ENCODE measurements around the gene PDILT. TPM values are rescaled to one million over a fixed set of nuclear protein-coding genes. Genes with fewer than 3 reads are reported as not detected.

PDILT gene
- total RNA-seq, 1 experiment from 2014 or later: not detected

GRCh38 chr16:20329392-20330138 is 75.0 kb downstream of the PDILT start:
- no TSS peak for BruUV-seq (replicated peaks)
- no peak overlapping the region for H2AFZ ChIP-seq
- H3K27me3 ChIP-seq (ENCODE audit: insufficient read depth, low read depth): peaks cover 8% of the 10 kb centered on the region; the same call in 1 of the 2 replicates
- no peaks in the 10 kb centered on the region for H3K36me3 ChIP-seq (ENCODE audit: low read depth)
- TF ChIP-seq EZH2 (IDR thresholded peaks at IDR 0.05; ENCODE audit: low read depth) (no peak), CTCF (conservative IDR thresholded peaks at IDR 0.05) (no peak)
- intact Hi-C loops (cut with micrococcal nuclease; ENCODE audit: unreplicated experiment): no loop called here
- H3K4me3 ChIP-seq: no peak overlapping the region
- no peaks in the 10 kb centered on the region for H4K20me1 ChIP-seq (ENCODE audit: insufficient read depth)
- no peaks in the 10 kb centered on the region for H3K9me2 ChIP-seq (ENCODE audit: insufficient read depth)
- no peaks in the 10 kb centered on the region for H3F3A ChIP-seq (ENCODE audit: insufficient read depth, low read depth)
- H3K9me3 ChIP-seq (ENCODE audit: insufficient read depth, low read depth): no peaks in the 10 kb centered on the region
- no peaks in the 10 kb centered on the region for H3K79me2 ChIP-seq (ENCODE audit: low read depth)
- no peak overlapping the region for H3K4me2 ChIP-seq
- DNase-seq: no peak
- H3K27ac ChIP-seq: no peak overlapping the region
- ChIA-PET CTCF (interaction anchor here (0.6 kb wide), 1 partner anchor 57 kb away, joined by 3 read pairs; no protein-coding TSS in a partner anchor), POLR2A (ENCODE audit: unreplicated experiment) (no interaction called here)
- no peaks in the 10 kb centered on the region for H3K4me1 ChIP-seq (replicated peaks; ENCODE audit: insufficient read depth)

GRCh38 chr16:20327444-20328041 is 77.0 kb downstream of the PDILT start, which contains the start of gene GP2:
GP2 (minus strand) TSS chr16:20327513; CDS start chr16:20326431, 1,082 bp downstream.
- H3K4me2 ChIP-seq: no peak within 1 kb of the TSS
- no peaks in the 10 kb centered on the region for H3K9me3 ChIP-seq (ENCODE audit: insufficient read depth, low read depth)
- ChIA-PET CTCF (no interaction called here), POLR2A (ENCODE audit: unreplicated experiment) (no interaction called here)
- H3F3A ChIP-seq (ENCODE audit: insufficient read depth, low read depth): no peaks in the 10 kb centered on the region
- H2AFZ ChIP-seq: no peak within 1 kb of the TSS
- no peak within 1 kb of the TSS for H3K27ac ChIP-seq
- no peaks in the 10 kb centered on the region for H4K20me1 ChIP-seq (ENCODE audit: insufficient read depth)
- no TSS peak for BruUV-seq (replicated peaks)
- H3K4me1 ChIP-seq (replicated peaks; ENCODE audit: insufficient read depth): no peaks in the 10 kb centered on the region
- no peak for DNase-seq
- H3K4me3 ChIP-seq: no peak within 1 kb of the TSS
- H3K27me3 ChIP-seq (ENCODE audit: insufficient read depth, low read depth): peaks cover 11% of the 10 kb centered on the region; the same call in 1 of the 2 replicates
- intact Hi-C loops (cut with micrococcal nuclease; ENCODE audit: unreplicated experiment): no loop called here
- no peaks in the 10 kb centered on the region for H3K9me2 ChIP-seq (ENCODE audit: insufficient read depth)
- TF ChIP-seq EZH2 (IDR thresholded peaks at IDR 0.05; ENCODE audit: low read depth) (no peak), CTCF (conservative IDR thresholded peaks at IDR 0.05) (no peak)
- H3K79me2 ChIP-seq (ENCODE audit: low read depth): no peaks in the 10 kb centered on the region
- H3K36me3 ChIP-seq (ENCODE audit: low read depth): no peaks in the 10 kb centered on the region

- peaks cover 11% of the 10 kb centered on the region; the same call in 1 of the 2 replicates for H3K27me3 ChIP-seq (ENCODE audit: insufficient read depth, low read depth)
- POLR2A ChIA-PET (ENCODE audit: unreplicated experiment): no interaction called here
- no peak for TF ChIP-seq EZH2 (IDR thresholded peaks at IDR 0.05; ENCODE audit: low read depth)
- TF ChIP-seq CTCF (conservative IDR thresholded peaks at IDR 0.05): no peak
Measured at GRCh38 chr16:20326321-20326720, 78.2 kb downstream of the PDILT start.

More at GRCh38 chr16:20326321-20326720, 78.2 kb downstream of the PDILT start:
- Histone ChIP-seq H3K27ac (no peak overlapping the region), H3K36me3 (ENCODE audit: low read depth) (no peaks in the 10 kb centered on the region), H3K9me2 (ENCODE audit: insufficient read depth) (no peaks in the 10 kb centered on the region), H4K20me1 (ENCODE audit: insufficient read depth) (no peaks in the 10 kb centered on the region), H3K9me3 (ENCODE audit: insufficient read depth, low read depth) (no peaks in the 10 kb centered on the region), H2AFZ (no peak overlapping the region), H3K79me2 (ENCODE audit: low read depth) (no peaks in the 10 kb centered on the region), H3K4me2 (no peak overlapping the region), H3K4me1 (replicated peaks; ENCODE audit: insufficient read depth) (no peaks in the 10 kb centered on the region), H3F3A (ENCODE audit: insufficient read depth, low read depth) (no peaks in the 10 kb centered on the region), H3K4me3 (no peak overlapping the region)
- intact Hi-C loops (cut with micrococcal nuclease; ENCODE audit: unreplicated experiment): no loop called here
- DNase-seq: no peak
- no TSS peak for BruUV-seq (replicated peaks)
- CTCF ChIA-PET: no interaction called here
